Measurements from ENCODE around the gene OTOGL.

Gene OTOGL

DNA sequence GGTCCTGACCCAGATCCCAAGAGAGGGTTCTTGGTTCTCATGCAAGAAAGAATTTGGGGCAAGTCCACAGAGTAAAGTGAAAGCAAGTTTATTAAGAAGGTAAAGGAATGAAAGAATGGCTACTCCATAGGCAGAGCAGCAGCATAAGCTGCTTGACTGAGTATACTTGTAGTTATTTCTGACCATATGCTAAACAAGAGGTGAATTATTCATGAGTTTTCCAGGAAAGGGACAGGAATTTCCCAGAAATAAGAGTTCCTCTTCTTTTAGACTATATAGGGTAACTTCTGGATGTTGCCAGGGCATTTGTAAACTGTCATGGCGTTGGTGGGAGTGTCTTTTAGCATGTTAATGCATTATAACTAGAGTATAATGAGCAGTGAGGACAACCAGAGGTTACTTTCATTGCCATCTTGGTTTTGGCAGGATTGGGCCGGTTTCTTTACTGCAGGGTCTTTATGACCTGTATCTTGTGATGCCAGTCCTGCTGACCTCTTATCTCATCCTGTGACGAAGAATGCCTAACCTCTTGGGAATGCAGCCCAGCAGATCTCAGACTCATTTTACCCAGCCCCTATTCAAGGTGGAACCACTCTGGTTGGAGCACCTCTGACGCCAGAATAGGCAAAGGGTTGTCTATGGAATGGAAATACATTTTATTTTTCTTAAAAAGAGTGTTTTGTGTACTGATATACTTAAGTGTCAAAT, 113.8 kb downstream of the OTOGL start:
- TF ChIP-seq FOXP2 (optimal IDR thresholded peaks at IDR 0.05; ENCODE audit: borderline replicate concordance, extremely low read depth, extremely low read length, insufficient read depth) (no peak), TAF1 (IDR thresholded peaks at IDR 0.05; ENCODE audit: borderline replicate concordance, insufficient read depth, low read length) (no peak), SIN3A (IDR thresholded peaks at IDR 0.05; ENCODE audit: borderline replicate concordance, insufficient read depth, low read length) (no peak), POLR2AphosphoS5 (IDR thresholded peaks at IDR 0.05; ENCODE audit: low read depth, low read length) (no peak)
- TF ChIP-seq, protein P1, sequence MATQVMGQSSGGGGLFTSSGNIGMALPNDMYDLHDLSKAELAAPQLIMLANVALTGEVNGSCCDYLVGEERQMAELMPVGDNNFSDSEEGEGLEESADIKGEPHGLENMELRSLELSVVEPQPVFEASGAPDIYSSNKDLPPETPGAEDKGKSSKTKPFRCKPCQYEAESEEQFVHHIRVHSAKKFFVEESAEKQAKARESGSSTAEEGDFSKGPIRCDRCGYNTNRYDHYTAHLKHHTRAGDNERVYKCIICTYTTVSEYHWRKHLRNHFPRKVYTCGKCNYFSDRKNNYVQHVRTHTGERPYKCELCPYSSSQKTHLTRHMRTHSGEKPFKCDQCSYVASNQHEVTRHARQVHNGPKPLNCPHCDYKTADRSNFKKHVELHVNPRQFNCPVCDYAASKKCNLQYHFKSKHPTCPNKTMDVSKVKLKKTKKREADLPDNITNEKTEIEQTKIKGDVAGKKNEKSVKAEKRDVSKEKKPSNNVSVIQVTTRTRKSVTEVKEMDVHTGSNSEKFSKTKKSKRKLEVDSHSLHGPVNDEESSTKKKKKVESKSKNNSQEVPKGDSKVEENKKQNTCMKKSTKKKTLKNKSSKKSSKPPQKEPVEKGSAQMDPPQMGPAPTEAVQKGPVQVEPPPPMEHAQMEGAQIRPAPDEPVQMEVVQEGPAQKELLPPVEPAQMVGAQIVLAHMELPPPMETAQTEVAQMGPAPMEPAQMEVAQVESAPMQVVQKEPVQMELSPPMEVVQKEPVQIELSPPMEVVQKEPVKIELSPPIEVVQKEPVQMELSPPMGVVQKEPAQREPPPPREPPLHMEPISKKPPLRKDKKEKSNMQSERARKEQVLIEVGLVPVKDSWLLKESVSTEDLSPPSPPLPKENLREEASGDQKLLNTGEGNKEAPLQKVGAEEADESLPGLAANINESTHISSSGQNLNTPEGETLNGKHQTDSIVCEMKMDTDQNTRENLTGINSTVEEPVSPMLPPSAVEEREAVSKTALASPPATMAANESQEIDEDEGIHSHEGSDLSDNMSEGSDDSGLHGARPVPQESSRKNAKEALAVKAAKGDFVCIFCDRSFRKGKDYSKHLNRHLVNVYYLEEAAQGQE (IDR thresholded peaks at IDR 0.05; ENCODE audit: insufficient read depth in 1 of 2, low read depth in 2 of 2, low read length in 2 of 2), result no peak

DNA sequence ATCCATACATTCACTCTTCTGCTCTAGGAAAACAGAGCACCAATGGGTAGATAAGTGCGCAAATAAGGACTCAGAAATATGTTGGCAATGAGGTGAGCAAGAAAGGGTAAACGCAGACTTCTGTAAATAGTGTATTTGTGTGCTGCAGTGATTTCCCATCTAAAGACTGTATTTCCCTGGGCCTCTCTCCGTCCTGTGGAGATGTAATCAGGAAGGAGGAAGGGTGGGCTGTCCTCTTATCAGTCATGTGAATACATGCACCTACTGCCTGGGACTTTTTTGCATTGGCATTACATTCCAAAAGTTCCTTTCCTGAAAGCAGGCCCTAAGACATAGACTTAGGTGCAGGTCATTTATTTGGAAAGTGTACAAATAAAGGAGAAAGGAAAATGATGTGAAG, 114.5 kb downstream of the OTOGL start:
- no peak for TF ChIP-seq POLR2AphosphoS5 (IDR thresholded peaks at IDR 0.05; ENCODE audit: low read depth, low read length)

DNA sequence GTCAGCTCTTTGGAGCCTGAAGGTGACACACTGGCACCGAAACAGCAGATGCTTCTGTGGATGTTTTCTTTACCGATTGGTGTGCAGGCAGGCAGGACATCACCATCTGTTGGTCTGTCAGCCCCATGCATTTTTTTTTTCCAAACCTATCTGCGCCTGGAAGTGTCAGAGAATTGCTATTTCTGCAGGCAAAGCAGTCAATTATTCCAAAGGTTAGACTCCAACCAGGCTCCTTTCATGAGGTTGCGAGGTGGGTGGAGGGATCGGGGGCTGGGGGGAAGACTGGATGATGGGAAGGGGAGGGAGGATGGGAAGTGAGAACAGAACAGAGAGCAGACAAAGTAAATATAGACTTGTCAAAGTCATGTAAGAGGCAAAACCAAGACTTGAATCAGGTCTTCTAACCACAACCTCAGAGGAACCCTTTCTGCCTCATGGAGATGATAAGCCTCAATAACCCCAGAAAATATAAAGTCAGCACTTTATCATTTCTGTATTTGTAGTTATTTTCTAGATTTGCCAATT, 117.7 kb downstream of the OTOGL start:
- TF ChIP-seq POLR2AphosphoS5 (IDR thresholded peaks at IDR 0.05; ENCODE audit: low read depth, low read length) (no peak), SIN3A (IDR thresholded peaks at IDR 0.05; ENCODE audit: borderline replicate concordance, insufficient read depth, low read length) (no peak), FOXP2 (optimal IDR thresholded peaks at IDR 0.05; ENCODE audit: borderline replicate concordance, extremely low read depth, extremely low read length, insufficient read depth) (no peak), TAF1 (IDR thresholded peaks at IDR 0.05; ENCODE audit: borderline replicate concordance, insufficient read depth, low read length) (no peak)
- TF ChIP-seq, protein P1 (IDR thresholded peaks at IDR 0.05; ENCODE audit: insufficient read depth in 1 of 2, low read depth in 2 of 2, low read length in 2 of 2), result no peak

DNA sequence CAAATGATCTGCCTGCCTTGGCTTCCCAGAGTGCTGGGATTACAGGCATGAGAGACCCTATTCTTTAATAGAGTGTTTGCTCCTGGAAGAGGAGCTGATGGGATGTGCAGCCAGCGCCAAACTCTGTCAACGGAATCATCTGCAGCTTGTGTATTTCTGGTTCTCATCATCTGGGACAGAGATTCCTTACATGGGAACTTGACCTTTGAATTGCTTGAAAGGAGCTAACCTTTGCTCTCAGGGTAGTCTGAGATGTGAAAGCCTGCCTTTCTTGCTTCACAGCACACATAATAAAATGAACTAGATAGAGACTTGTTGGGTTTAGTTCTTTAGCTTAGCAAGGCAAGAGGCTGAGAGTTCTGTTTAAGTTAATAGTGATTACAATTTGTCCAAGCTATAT, 120.0 kb downstream of the OTOGL start:
- TF ChIP-seq FOXP2 (optimal IDR thresholded peaks at IDR 0.05; ENCODE audit: borderline replicate concordance, extremely low read depth, extremely low read length, insufficient read depth) (no peak), SIN3A (IDR thresholded peaks at IDR 0.05; ENCODE audit: borderline replicate concordance, insufficient read depth, low read length) (no peak), TAF1 (IDR thresholded peaks at IDR 0.05; ENCODE audit: borderline replicate concordance, insufficient read depth, low read length) (no peak), POLR2AphosphoS5 (IDR thresholded peaks at IDR 0.05; ENCODE audit: low read depth, low read length) (no peak)
- TF ChIP-seq, protein P1 (IDR thresholded peaks at IDR 0.05; ENCODE audit: insufficient read depth in 1 of 2, low read depth in 2 of 2, low read length in 2 of 2), result no peak

DNA sequence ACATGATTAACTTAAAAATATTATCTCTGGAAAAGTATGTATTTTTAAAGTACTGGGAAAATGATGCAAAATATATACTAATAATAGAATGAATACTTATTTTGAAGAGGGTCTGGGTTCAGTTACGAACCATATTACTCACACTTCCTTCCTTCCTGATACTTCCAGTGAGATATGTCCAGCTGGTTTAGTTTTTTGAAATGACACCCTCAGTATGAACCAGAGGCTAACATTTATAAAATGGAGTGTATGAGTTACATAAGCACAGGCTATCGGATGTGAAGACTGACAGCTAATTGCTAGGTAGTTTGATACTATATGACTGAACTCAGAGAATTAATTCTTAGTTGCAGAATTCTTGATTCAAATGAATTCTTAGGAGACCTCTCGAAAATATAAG, 122.9 kb downstream of the OTOGL start:
- TF ChIP-seq POLR2AphosphoS5 (IDR thresholded peaks at IDR 0.05; ENCODE audit: low read depth, low read length), result no peak
- TF ChIP-seq TAF1 (IDR thresholded peaks at IDR 0.05; ENCODE audit: borderline replicate concordance, insufficient read depth, low read length), result 0 out of 2 replicates have a peak, but pooled peaks have one; percentile 5
- no peak for TF ChIP-seq SIN3A (IDR thresholded peaks at IDR 0.05; ENCODE audit: borderline replicate concordance, insufficient read depth, low read length)
- no peak for TF ChIP-seq FOXP2 (optimal IDR thresholded peaks at IDR 0.05; ENCODE audit: borderline replicate concordance, extremely low read depth, extremely low read length, insufficient read depth)
- TF ChIP-seq, protein P1 (IDR thresholded peaks at IDR 0.05; ENCODE audit: insufficient read depth in 1 of 2, low read depth in 2 of 2, low read length in 2 of 2), result no peak
